COLO668 (cell line): ENCODE measurements around the gene GTPBP3.
A peak's percentile ranks its signal among the peaks of the same experiment; 100 is the strongest.
"Not testable (repeated sequence)": the region's sequence is repeated elsewhere in the genome, so short reads cannot be mapped to it uniquely, and the experiment has no call there.

Experiments used
- DNase-seq: peaks from one replicate; lab custom pipeline; 2025; ENCODE audit not compliant: unreplicated experiment; lab: John Stamatoyannopoulos, UW

Gene GTPBP3

GRCh38 chr19:17341386-17341785, 4.0 kb downstream of the GTPBP3 start:
- no peak for DNase-seq

DNA sequence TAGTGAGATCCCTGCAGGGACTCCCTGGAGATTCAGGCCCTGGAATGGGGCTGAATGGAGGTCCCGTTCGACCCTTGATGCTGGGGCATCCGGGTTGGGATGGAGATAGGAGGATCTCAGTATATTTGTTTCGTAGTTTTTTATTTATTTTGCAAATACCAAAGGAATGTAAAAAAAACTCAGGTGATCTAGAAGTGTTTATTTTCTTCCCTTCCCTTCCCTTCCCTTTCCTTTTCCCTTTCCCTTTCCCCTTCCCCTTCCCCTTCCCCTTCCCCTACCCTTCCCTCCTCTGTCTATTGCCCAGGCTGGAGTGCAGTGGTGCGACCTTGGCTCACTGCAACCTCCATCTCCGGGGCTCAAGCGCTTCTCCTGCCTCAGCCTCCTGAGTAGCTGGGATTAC, 4.5 kb downstream of the GTPBP3 start:
- DNase-seq, result no peak

DNA sequence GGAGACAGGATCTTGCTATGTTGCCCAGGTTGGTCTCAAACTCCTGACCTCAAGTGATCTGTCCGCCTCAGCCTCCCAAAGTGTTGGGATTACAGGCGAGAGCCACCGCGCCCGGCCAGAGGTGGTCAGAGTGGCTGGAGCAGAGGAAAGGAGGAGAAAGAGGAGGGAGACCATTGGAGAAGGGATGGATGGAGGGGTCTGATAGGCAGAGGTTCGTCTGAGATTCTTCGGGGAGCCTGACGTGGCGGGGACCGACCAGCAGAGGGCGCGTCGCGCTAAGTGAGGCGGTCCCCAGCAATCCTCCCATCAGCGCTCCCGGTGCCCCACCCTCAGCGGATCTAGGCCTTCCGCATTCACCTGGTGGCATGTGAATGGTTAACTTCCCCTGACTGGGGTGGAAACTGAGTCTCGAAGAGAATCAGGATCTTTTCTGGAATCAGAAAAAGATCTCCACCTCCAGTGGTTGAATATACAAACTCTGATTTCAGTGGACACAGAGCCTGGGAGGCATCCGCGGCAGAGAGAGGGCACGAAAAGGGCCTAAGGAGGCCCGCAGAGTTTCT, 8.8 kb downstream of the GTPBP3 start:
- peak; percentile 62 for DNase-seq

GRCh38 chr19:17347361-17347760, 10.0 kb downstream of the GTPBP3 start:
- no peak for DNase-seq

GRCh38 chr19:17347877-17348276, 10.5 kb downstream of the GTPBP3 start:
- no peak for DNase-seq

- DNase-seq, result peak; percentile 26
Measured at GRCh38 chr19:17348700-17349099, 11.3 kb downstream of the GTPBP3 start.

DNA sequence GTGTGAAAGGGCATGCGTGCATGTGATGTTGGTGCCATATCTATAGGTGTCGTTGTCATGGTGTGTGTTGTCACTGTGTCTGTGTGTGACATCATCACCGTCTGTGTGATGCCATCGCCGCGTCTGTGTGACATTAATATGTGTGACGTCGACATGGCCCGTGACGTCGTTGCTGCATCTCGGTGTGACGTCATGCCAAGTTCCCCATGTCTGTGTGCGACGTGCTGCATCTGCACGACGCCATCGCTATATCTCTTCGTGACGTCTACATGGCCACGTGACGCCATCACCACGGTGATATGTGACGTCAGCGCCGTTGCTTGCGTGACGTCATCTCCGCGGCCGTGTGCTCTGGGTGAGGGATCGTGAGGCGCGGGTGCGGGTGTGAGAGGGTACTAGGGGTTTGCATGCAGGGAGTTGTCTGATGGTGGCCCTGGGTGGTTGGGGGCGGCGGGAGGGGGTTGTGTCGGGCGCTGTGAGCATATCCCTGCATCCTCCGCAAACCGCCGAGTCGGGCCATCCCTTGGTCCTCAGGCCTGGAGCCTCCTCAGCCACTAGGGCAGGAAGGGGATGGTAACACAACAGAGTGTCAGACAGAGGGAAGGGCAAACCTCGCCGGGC, 14.6 kb downstream of the GTPBP3 start:
- peak; percentile 18 for DNase-seq

DNA sequence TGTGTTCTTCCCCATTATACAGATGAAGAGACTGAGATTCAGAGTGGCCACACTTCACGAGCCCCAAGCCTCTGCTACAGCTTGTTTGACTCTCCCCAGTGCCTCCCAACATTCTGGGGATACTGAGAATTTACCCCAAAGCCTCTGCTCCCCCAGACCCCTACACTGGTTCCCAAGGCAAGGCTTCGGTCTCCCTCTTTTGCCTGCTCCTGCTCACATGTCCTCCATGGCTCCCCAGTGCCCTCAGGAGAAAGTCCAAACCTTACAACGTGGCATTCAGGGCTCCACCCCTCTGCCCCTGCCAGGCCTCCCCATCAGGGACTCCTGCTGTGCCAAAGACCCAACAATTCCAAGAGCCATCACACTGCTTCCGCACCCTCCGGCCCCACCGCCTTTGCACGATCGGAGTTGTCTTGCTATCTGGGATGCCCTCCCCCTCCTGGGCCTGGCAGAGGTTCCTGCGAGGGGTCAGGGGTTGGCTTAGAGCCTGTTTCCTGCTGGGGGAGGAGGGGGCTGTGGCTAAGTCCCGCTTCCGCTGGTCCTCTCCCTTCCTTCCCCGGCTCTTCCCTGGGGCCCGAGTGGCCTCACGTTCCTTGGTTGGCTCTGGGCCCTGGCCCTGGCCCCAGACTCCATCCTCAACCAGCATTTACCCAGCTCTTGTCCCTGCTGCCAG, 15.4 kb downstream of the GTPBP3 start:
- DNase-seq, result no peak

GRCh38 chr19:17353386-17353785, 16.0 kb downstream of the GTPBP3 start:
- no peak for DNase-seq

GRCh38 chr19:17357078-17357666, 19.8 kb downstream of the GTPBP3 start:
- DNase-seq, result no peak

GRCh38 chr19:17357724-17358123, 20.4 kb downstream of the GTPBP3 start:
- DNase-seq, result peak; percentile 9

DNA sequence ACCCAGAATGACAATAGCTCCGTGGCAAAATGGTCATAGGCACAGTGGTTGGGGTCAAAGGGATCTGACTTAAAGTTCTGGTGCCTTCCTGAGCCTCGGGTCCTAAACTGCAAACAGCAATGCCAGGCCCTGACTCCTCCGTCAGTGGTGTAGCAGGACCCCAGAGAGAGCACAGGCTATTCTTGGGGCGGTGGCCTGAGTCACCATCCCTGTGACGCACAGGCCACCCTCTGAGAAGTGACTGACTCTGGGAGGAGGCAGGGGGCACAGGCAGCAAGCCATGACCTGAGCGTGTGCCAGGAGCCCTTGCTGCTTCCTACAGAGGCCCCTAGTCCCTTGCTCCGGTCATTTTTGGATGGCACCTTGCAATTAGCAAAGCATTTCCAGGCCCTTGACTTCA, 21.0 kb downstream of the GTPBP3 start:
- no peak for DNase-seq

DNA sequence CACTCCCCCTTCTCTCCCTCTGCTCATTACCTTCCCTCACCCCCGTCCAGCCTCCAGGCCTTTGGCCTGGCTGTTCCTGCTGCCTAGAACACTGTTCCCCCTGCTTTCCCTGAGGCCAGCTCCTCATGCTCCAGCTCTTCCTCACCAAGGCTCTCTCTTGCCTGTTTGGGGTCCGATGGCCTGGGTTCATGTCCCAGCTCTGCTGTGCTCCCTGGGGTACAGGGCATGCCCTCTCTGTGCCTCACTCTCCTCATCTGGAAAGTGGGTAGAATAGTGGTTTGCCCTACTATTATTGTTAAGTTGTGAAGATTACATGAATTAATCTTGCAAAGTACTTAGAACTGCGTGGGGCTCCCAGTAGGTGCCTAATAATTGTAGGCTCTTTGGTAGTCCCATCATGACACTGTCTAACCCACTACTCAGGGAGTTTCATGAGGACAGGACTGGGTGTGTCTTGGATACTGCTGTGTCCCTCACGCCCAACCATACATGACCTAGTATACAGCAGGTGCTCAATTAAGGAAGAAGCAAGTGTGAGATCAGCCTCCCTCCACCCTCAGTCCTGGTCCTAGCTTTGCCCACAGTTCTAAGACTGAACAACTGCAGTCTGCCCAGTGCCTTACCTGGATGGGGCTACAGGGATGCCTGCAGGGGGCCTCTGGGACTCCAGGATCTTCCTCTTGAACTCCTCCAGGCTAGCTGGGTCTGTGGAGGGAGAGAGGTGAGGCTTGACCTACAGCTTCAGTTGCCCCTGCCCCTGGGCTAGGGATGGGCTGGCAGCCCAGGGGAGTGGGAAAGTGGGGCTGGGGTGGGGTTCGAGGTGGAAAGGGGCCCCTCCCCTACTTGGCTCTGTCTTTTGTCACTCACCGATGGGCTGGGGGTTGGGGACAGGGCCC, 22.8 kb downstream of the GTPBP3 start:
- no peak for DNase-seq

DNA sequence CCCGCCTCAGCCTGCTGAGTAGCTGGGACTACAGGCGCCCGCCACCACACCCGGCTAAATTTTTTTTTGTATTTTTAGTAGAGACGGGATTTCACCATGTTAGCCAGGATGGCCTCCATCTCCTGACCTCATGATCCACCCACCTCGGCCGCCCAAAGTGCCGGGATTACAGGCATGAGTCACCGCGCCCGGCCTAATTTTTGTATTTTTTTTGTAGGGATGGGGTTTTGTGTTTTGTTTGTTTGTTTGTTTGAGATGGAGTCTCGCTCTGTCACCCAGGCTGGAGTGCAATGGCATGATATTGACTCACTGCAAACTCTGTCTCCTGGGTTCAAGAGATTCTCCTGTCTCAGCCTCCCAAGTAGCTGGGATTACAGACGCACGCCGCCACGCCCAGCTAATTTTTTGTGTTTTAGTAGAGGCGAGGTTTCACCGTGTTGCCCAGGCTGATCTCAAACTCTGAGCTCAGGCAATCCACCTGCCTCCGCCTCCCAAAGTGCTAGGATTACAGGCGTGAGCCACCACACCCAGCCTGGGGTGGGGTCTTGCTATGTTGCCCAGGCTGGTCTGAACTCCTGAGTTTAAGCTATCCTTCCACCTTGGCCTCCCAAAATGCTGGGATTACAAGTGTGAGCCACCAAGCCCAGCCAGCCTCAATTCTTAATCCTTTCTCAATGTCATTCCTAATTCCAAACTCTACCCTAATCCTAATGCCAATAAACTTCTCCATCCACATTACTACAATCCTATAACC, 26.7 kb downstream of the GTPBP3 start:
- not testable (repeated sequence) for DNase-seq

- DNase-seq, result no peak
Measured at GRCh38 chr19:17365361-17365760, 28.0 kb downstream of the GTPBP3 start.

GRCh38 chr19:17370026-17370587, 32.8 kb downstream of the GTPBP3 start:
- DNase-seq, result no peak

DNA sequence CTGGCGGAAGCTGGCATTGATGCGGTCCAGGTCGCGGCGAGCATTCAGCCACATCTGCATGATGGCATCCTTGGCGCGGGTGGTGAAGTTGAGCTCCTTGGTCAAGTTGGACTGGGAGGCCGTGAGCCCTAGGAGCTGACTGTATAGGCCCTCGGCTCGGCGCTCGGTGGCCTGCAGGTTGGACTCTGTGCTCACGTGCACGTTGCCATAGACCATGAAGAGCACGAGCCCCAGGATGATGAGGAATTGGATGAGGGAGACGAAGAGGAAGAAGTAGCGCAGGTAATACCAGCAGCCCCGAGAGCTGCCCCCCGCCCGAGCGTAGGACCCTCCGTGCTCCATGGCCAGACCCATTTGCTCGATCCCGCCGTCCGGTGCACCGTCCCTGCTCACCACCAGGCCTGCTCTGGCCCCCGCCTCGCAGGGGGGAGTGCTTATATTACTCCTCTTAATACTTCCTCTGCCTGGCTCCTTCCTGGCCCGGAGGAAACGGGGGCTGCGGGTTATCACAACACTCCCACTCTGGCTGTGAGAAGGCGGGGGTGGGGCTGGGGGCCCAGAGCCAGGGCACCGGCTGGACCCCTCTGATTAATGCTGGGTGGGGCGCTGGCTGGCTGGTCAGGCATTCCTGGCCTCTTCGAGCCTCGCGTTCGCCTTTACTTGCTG, 39.7 kb downstream of the GTPBP3 start, which contains the start of gene PLVAP:
Gene PLVAP (minus strand): TSS at position 408 of the 666 bp plus-strand sequence. CDS start 54 bp downstream, at position 354.
- no peak for DNase-seq

- DNase-seq, result no peak
Measured at GRCh38 chr19:17378271-17378670, 40.9 kb downstream of the GTPBP3 start.

DNA sequence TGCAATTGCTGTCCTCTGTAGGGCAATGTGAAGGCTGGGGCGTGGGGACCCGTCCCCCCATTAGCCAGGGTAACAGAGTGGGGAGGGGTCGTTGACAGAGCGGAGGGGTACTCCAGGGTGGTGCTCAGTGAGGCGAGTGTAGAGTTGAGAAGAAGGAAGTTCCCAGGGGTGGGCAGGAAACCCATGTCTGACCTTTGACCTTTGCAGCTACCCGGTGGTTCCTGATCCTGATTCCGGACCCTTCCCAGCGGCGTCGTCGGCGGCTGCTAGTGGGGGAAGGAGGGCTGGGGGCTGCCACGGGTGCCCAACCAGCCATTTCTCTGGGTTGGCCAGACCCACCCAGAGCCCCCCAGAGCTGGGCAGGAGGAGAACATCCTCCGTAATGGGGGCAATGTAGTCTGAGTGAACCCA, 41.9 kb downstream of the GTPBP3 start:
- DNase-seq, result no peak
